ENCODE measurements around the gene STAT4.

Gene STAT4

GRCh38 chr2:191018048-191018447 is 132.7 kb downstream of the STAT4 start:
- Histone ChIP-seq H3F3A (ENCODE audit: control insufficient read depth, insufficient read depth) (no peaks in the 10 kb centered on the region), H3K9me2 (replicated peaks; ENCODE audit: control insufficient read depth, low read length) (no peaks in the 10 kb centered on the region), H3K79me2 (ENCODE audit: control insufficient read depth, low read length) (no peaks in the 10 kb centered on the region), H3K4me1 (ENCODE audit: control insufficient read depth, low read length) (peaks cover 23% of the 10 kb centered on the region), H3K4me2 (ENCODE audit: low read length) (no peak overlapping the region), H3K27me3 (ENCODE audit: control insufficient read depth, low read length) (peaks cover 9% of the 10 kb centered on the region; the same call in 1 of the 2 replicates), H3K9me3 (ENCODE audit: control insufficient read depth, insufficient read depth, low read length) (peaks cover 10% of the 10 kb centered on the region), H4K20me1 (ENCODE audit: control insufficient read depth, insufficient read depth, low read depth, low read length) (no peaks in the 10 kb centered on the region), H3K36me3 (ENCODE audit: control insufficient read depth, low read length) (no peaks in the 10 kb centered on the region), H3K27ac (ENCODE audit: low read depth, low read length) (no peak overlapping the region), H3K4me3 (ENCODE audit: low read length) (no peak overlapping the region)
- TF ChIP-seq CTCF (IDR thresholded peaks at IDR 0.05; ENCODE audit: low read depth, low read length, poor library complexity, severe bottlenecking) (no peak), EZH2phosphoT487 (IDR thresholded peaks at IDR 0.05; ENCODE audit: borderline replicate concordance, low read length) (no peak)

GRCh38 chr2:191015831-191016230 is 135.0 kb downstream of the STAT4 start:
- H4K20me1 ChIP-seq (ENCODE audit: control insufficient read depth, insufficient read depth, low read depth, low read length) = no peaks in the 10 kb centered on the region
- H3K4me1 ChIP-seq (ENCODE audit: control insufficient read depth, low read length) = peaks cover 21% of the 10 kb centered on the region
- peaks cover 9% of the 10 kb centered on the region; the same call in 1 of the 2 replicates for H3K27me3 ChIP-seq (ENCODE audit: control insufficient read depth, low read length)
- no peak overlapping the region for H3K4me2 ChIP-seq (ENCODE audit: low read length)
- H3K9me3 ChIP-seq (ENCODE audit: control insufficient read depth, insufficient read depth, low read length) = peaks cover 10% of the 10 kb centered on the region
- H3K36me3 ChIP-seq (ENCODE audit: control insufficient read depth, low read length) = no peaks in the 10 kb centered on the region
- no peak overlapping the region for H3K27ac ChIP-seq (ENCODE audit: low read depth, low read length)
- H3K79me2 ChIP-seq (ENCODE audit: control insufficient read depth, low read length) = no peaks in the 10 kb centered on the region
- no peak for TF ChIP-seq CTCF (IDR thresholded peaks at IDR 0.05; ENCODE audit: low read depth, low read length, poor library complexity, severe bottlenecking)
- TF ChIP-seq EZH2phosphoT487 (IDR thresholded peaks at IDR 0.05; ENCODE audit: borderline replicate concordance, low read length) = no peak
- no peak overlapping the region for H3K4me3 ChIP-seq (ENCODE audit: low read length)
- no peaks in the 10 kb centered on the region for H3K9me2 ChIP-seq (replicated peaks; ENCODE audit: control insufficient read depth, low read length)
- H3F3A ChIP-seq (ENCODE audit: control insufficient read depth, insufficient read depth) = no peaks in the 10 kb centered on the region

- peaks cover 18% of the 10 kb centered on the region for H3K4me1 ChIP-seq (ENCODE audit: control insufficient read depth, low read length)
- no peak overlapping the region for H3K4me3 ChIP-seq (ENCODE audit: low read length)
- no peak for TF ChIP-seq CTCF (IDR thresholded peaks at IDR 0.05; ENCODE audit: low read depth, low read length, poor library complexity, severe bottlenecking)
- no peak for TF ChIP-seq EZH2phosphoT487 (IDR thresholded peaks at IDR 0.05; ENCODE audit: borderline replicate concordance, low read length)
- peaks cover 10% of the 10 kb centered on the region for H3K9me3 ChIP-seq (ENCODE audit: control insufficient read depth, insufficient read depth, low read length)
- H3K4me2 ChIP-seq (ENCODE audit: low read length) = no peak overlapping the region
- H3K9me2 ChIP-seq (replicated peaks; ENCODE audit: control insufficient read depth, low read length) = no peaks in the 10 kb centered on the region
- peaks cover 9% of the 10 kb centered on the region; the same call in 1 of the 2 replicates for H3K27me3 ChIP-seq (ENCODE audit: control insufficient read depth, low read length)
- H4K20me1 ChIP-seq (ENCODE audit: control insufficient read depth, insufficient read depth, low read depth, low read length) = no peaks in the 10 kb centered on the region
- no peaks in the 10 kb centered on the region for H3K79me2 ChIP-seq (ENCODE audit: control insufficient read depth, low read length)
- no peaks in the 10 kb centered on the region for H3K36me3 ChIP-seq (ENCODE audit: control insufficient read depth, low read length)
- H3F3A ChIP-seq (ENCODE audit: control insufficient read depth, insufficient read depth) = no peaks in the 10 kb centered on the region
- H3K27ac ChIP-seq (ENCODE audit: low read depth, low read length) = no peak overlapping the region
Observed at GRCh38 chr2:191015239-191015638, 135.6 kb downstream of the STAT4 start.
